Stimulated activated CD4-positive, alpha-beta T cell treated with anti-CD3 and anti-CD28 coated beads, Interleukin-12 subunit alpha, Interleukin-12 subunit beta, amount 100 ng/mL, for 24 hours (primary cell): ENCODE data around the gene UBE2Z.
"Not testable (repeated sequence)": the region's sequence is repeated elsewhere in the genome, so short reads cannot be mapped to it uniquely, and the experiment has no call there.

Source experiments
- DNase-seq, 2 experiments: peaks; one replicate each; pipeline ENCODE4 v3.0.0-alpha.2; 2020; ENCODE audit warnings: low read depth in 2 of 2

Gene UBE2Z

GRCh38 chr17:48908047-48908843, at the start of gene UBE2Z:
UBE2Z (plus strand) TSS chr17:48908407; CDS start chr17:48908504, 97 bp downstream.
- DNase-seq: peak; percentile 84 to 85

- no peak for DNase-seq
Measured at GRCh38 chr17:48860034-48860433, 48.2 kb upstream of the UBE2Z start.

GRCh38 chr17:48860456-48860855, 47.8 kb upstream of the UBE2Z start:
- no peak for DNase-seq

GRCh38 chr17:48868916-48869500, 39.2 kb upstream of the UBE2Z start:
- no peak for DNase-seq

GRCh38 chr17:48869821-48870318, 38.3 kb upstream of the UBE2Z start:
- DNase-seq: no peak

- no peak for DNase-seq
Measured at GRCh38 chr17:48871035-48871550, 37.1 kb upstream of the UBE2Z start.

GRCh38 chr17:48871551-48872351, 36.5 kb upstream of the UBE2Z start:
- DNase-seq: no peak

GRCh38 chr17:48872409-48872808, 35.8 kb upstream of the UBE2Z start:
- DNase-seq: not testable (repeated sequence)

- DNase-seq: no peak
Measured at GRCh38 chr17:48873209-48873608, 35.0 kb upstream of the UBE2Z start.

GRCh38 chr17:48873696-48874443, 34.3 kb upstream of the UBE2Z start:
- DNase-seq: no peak

GRCh38 chr17:48878920-48879898, 29.0 kb upstream of the UBE2Z start:
- DNase-seq: peak; percentile 24 to 36

GRCh38 chr17:48882272-48882671, 25.9 kb upstream of the UBE2Z start:
- no peak for DNase-seq

- DNase-seq: no peak
Measured at GRCh38 chr17:48883171-48883570, 25.0 kb upstream of the UBE2Z start.

GRCh38 chr17:48890086-48890485, 18.1 kb upstream of the UBE2Z start:
- DNase-seq: no peak

- no peak for DNase-seq
Measured at GRCh38 chr17:48892940-48893645, 15.1 kb upstream of the UBE2Z start.

GRCh38 chr17:48893646-48894508, 14.3 kb upstream of the UBE2Z start:
- DNase-seq: no peak

- no peak for DNase-seq
Measured at GRCh38 chr17:48894886-48895285, 13.3 kb upstream of the UBE2Z start.

- no peak for DNase-seq
Measured at GRCh38 chr17:48901241-48901640, 7.0 kb upstream of the UBE2Z start.

- DNase-seq: no peak
Measured at GRCh38 chr17:48903401-48903800, 4.8 kb upstream of the UBE2Z start.
